Measurements from ENCODE around the gene NECAB2. TPM values are rescaled to one million over a fixed set of nuclear protein-coding genes. Genes with fewer than 3 reads are reported as not detected.

NECAB2 gene
- total RNA-seq, 1 donor from 2014 or later: 0.32 TPM

- H3K4me3 ChIP-seq (ENCODE audit: insufficient read depth, low read depth, low read length): no peak overlapping the region
- no peaks in the 10 kb centered on the region for H3K36me3 ChIP-seq (ENCODE audit: insufficient read depth, low read length)
- Mint-ChIP-seq H3K4me3 (ENCODE audit: unreplicated experiment) (no peak overlapping the region), H3K27me3 (ENCODE audit: low read depth, unreplicated experiment) (peaks cover 25% of the 10 kb centered on the region), H3K4me1 (ENCODE audit: low read depth, unreplicated experiment) (no peaks in the 10 kb centered on the region), H3K27ac (ENCODE audit: unreplicated experiment) (no peak overlapping the region), H3K36me3 (ENCODE audit: low read depth, unreplicated experiment) (no peaks in the 10 kb centered on the region), H3K9me3 (ENCODE audit: unreplicated experiment) (no peaks in the 10 kb centered on the region)
- H3K27me3 ChIP-seq (ENCODE audit: insufficient read depth, low read length): no peaks in the 10 kb centered on the region
- TF ChIP-seq EZH2 (IDR thresholded peaks at IDR 0.05; ENCODE audit: insufficient read depth, low read length): no peak
- TF ChIP-seq CTCF (IDR thresholded peaks at IDR 0.05; ENCODE audit: insufficient read depth, low read depth, low read length): no peak
- H3K9me3 ChIP-seq (ENCODE audit: insufficient read depth, low read depth, low read length): no peaks in the 10 kb centered on the region
- H2AFZ ChIP-seq (ENCODE audit: low read depth, low read length): no peak overlapping the region
- no peak overlapping the region for H3K27ac ChIP-seq (ENCODE audit: low read depth, low read length)
- DNase-seq (ENCODE audit: low read depth) (no peak), FAIRE-seq (no peak)
- H4K20me1 ChIP-seq (ENCODE audit: insufficient read depth, low read length): peaks cover 3% of the 10 kb centered on the region
- no peaks in the 10 kb centered on the region for H3K79me2 ChIP-seq (ENCODE audit: insufficient read depth, low read length)
- H3K4me2 ChIP-seq (ENCODE audit: low read length): no peak overlapping the region
- no peaks in the 10 kb centered on the region for H3K4me1 ChIP-seq (ENCODE audit: insufficient read depth, low read length)
- H3K9ac ChIP-seq (ENCODE audit: low read length): no peak overlapping the region
Observed at GRCh38 chr16:83964684-83965443, 3.2 kb upstream of the NECAB2 start.

- Mint-ChIP-seq H3K27ac (ENCODE audit: unreplicated experiment) (no peak overlapping the region), H3K36me3 (ENCODE audit: low read depth, unreplicated experiment) (no peaks in the 10 kb centered on the region), H3K4me1 (ENCODE audit: low read depth, unreplicated experiment) (no peaks in the 10 kb centered on the region), H3K27me3 (ENCODE audit: low read depth, unreplicated experiment) (peaks cover 30% of the 10 kb centered on the region), H3K9me3 (ENCODE audit: unreplicated experiment) (no peaks in the 10 kb centered on the region), H3K4me3 (ENCODE audit: unreplicated experiment) (no peak overlapping the region)
- no peak overlapping the region for H3K27ac ChIP-seq (ENCODE audit: low read depth, low read length)
- no peak for TF ChIP-seq CTCF (IDR thresholded peaks at IDR 0.05; ENCODE audit: insufficient read depth, low read depth, low read length)
- no peak for TF ChIP-seq EZH2 (IDR thresholded peaks at IDR 0.05; ENCODE audit: insufficient read depth, low read length)
- H3K79me2 ChIP-seq (ENCODE audit: insufficient read depth, low read length): no peaks in the 10 kb centered on the region
- no peaks in the 10 kb centered on the region for H3K27me3 ChIP-seq (ENCODE audit: insufficient read depth, low read length)
- no peaks in the 10 kb centered on the region for H3K36me3 ChIP-seq (ENCODE audit: insufficient read depth, low read length)
- no peak overlapping the region for H3K4me2 ChIP-seq (ENCODE audit: low read length)
- H4K20me1 ChIP-seq (ENCODE audit: insufficient read depth, low read length): peaks cover 3% of the 10 kb centered on the region
- no peak overlapping the region for H2AFZ ChIP-seq (ENCODE audit: low read depth, low read length)
- FAIRE-seq: no peak
- H3K9me3 ChIP-seq (ENCODE audit: insufficient read depth, low read depth, low read length): no peaks in the 10 kb centered on the region
- H3K4me3 ChIP-seq (ENCODE audit: insufficient read depth, low read depth, low read length): no peak overlapping the region
- DNase-seq (ENCODE audit: low read depth): no peak
- no peak overlapping the region for H3K9ac ChIP-seq (ENCODE audit: low read length)
- no peaks in the 10 kb centered on the region for H3K4me1 ChIP-seq (ENCODE audit: insufficient read depth, low read length)
Observed at GRCh38 chr16:83965444-83966152, 2.4 kb upstream of the NECAB2 start.
